ENCODE results near the gene FBXL17. TPM values are rescaled to one million over a fixed set of nuclear protein-coding genes. Genes with fewer than 3 reads are reported as not detected.

Gene FBXL17
- total RNA-seq, 1 donor from 2014 or later, result 17.1 TPM

DNA sequence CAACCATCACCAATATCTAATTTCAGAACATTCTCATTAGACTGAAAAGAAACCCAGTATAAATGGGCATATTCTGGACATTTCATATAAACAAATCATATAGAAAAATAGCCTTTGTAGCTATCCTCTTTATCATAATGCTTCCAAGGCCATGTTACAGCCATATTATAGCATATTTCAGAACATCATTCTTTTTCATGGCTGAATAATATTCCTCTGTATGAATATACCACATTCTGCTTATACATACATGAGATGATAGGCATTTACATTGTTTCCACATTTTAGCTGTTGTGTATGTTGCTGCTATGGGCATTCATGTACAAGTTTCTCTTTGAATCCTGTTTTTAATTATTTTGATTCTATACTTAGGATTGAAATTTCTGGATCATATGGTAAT is 167.0 kb downstream of the FBXL17 start:
- intact Hi-C loops (cut with DNase I), result no loop called here
- no peak for DNase-seq
- Histone ChIP-seq H3K36me3 (peaks cover 5% of the 10 kb centered on the region), H3K4me1 (no peaks in the 10 kb centered on the region), H3K4me3 (no peak overlapping the region), H3K27ac (no peak overlapping the region), H3K27me3 (ENCODE audit: low read depth) (no peaks in the 10 kb centered on the region), H3K9me3 (no peaks in the 10 kb centered on the region)
- TF ChIP-seq, protein P1, sequence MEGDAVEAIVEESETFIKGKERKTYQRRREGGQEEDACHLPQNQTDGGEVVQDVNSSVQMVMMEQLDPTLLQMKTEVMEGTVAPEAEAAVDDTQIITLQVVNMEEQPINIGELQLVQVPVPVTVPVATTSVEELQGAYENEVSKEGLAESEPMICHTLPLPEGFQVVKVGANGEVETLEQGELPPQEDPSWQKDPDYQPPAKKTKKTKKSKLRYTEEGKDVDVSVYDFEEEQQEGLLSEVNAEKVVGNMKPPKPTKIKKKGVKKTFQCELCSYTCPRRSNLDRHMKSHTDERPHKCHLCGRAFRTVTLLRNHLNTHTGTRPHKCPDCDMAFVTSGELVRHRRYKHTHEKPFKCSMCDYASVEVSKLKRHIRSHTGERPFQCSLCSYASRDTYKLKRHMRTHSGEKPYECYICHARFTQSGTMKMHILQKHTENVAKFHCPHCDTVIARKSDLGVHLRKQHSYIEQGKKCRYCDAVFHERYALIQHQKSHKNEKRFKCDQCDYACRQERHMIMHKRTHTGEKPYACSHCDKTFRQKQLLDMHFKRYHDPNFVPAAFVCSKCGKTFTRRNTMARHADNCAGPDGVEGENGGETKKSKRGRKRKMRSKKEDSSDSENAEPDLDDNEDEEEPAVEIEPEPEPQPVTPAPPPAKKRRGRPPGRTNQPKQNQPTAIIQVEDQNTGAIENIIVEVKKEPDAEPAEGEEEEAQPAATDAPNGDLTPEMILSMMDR (IDR thresholded peaks at IDR 0.05), result no peak
- no peak for ATAC-seq

DNA sequence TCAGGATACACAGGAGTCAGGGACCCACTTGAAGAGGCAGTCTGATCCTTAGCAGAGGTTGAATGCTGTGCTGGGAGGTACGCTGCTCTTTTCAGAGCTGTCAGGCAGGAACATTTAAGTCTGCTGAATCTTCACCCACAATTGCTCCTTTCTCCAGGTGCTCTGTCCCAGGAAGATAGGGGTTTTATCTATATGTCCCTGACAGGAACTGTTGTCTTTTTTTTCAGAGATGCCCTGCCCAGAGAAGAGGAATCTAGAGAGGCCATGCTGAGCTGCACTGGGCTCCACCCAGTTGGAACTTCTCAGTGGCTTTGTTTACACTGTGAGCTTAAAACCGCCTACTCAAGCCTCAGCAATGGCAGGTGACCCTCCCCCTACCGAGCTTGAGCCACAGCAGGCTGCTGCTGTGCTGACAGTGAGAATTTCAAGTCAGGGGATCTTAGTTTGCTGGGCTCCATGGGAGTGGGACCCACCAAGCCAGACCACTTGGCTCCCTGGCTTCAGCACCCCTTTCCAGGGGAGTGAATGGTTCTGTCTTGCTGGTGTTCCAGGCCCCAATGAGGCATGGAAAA is 169.0 kb downstream of the FBXL17 start:
- no peak overlapping the region for H3K4me3 ChIP-seq
- no peaks in the 10 kb centered on the region for H3K4me1 ChIP-seq
- peak; percentile 42 to 67 for ATAC-seq
- intact Hi-C loops (cut with DNase I), result no loop called here
- H3K27ac ChIP-seq, result no peak overlapping the region
- peak; percentile 43 for DNase-seq
- TF ChIP-seq, protein P1 (IDR thresholded peaks at IDR 0.05), result no peak
- H3K9me3 ChIP-seq, result no peaks in the 10 kb centered on the region
- no peaks in the 10 kb centered on the region for H3K27me3 ChIP-seq (ENCODE audit: low read depth)
- H3K36me3 ChIP-seq, result peaks cover 5% of the 10 kb centered on the region

DNA sequence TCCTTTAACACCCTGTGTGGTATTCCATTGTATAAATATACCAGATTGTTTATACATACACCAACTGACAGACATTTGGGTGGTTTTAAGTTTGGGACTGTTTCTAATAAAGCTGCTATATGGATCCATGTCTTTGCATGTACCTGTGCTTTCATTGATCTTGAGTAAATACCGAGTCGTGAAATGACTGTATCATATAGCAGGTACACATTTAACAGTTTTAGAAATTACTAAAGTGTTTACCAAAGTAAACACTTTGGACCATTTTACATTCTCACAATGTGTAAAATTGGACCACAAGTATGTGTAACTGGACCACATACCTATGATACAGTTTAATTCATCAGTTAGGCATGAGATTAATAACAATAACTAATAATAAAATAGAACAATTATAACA is 175.2 kb downstream of the FBXL17 start:
- TF ChIP-seq, protein P1 (IDR thresholded peaks at IDR 0.05), result no peak
- H3K36me3 ChIP-seq, result no peaks in the 10 kb centered on the region
- intact Hi-C loops (cut with DNase I), result no loop called here
- no peak for DNase-seq
- ATAC-seq, result no peak
- no peaks in the 10 kb centered on the region for H3K27me3 ChIP-seq (ENCODE audit: low read depth)
- no peaks in the 10 kb centered on the region for H3K4me1 ChIP-seq
- no peaks in the 10 kb centered on the region for H3K9me3 ChIP-seq
- H3K27ac ChIP-seq, result no peak overlapping the region
- no peak overlapping the region for H3K4me3 ChIP-seq

DNA sequence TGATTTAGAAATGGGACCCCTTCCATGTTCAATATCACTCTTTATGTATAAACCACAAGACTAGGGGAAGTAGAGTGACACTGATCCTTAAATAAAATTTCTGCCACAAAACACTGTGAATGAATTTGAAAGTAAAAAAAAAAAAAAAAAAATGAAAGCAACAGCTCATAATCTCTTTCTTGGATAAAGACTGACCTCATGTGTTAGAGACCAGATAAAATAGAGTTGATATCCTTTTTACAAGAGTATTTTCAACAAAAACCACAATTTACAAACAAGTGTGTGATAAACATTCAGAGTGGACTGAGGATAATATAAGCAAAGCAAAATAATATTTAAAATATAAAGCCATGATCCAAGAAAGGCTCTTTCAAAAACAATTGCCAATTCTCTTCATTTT is 180.2 kb downstream of the FBXL17 start:
- no peak for ATAC-seq
- no peak for DNase-seq
- intact Hi-C loops (cut with DNase I), result no loop called here
- H3K36me3 ChIP-seq, result no peaks in the 10 kb centered on the region
- no peaks in the 10 kb centered on the region for H3K4me1 ChIP-seq
- H3K27me3 ChIP-seq (ENCODE audit: low read depth), result no peaks in the 10 kb centered on the region
- TF ChIP-seq, protein P1 (IDR thresholded peaks at IDR 0.05), result no peak
- H3K4me3 ChIP-seq, result no peak overlapping the region
- H3K27ac ChIP-seq, result no peak overlapping the region
- H3K9me3 ChIP-seq, result no peaks in the 10 kb centered on the region

DNA sequence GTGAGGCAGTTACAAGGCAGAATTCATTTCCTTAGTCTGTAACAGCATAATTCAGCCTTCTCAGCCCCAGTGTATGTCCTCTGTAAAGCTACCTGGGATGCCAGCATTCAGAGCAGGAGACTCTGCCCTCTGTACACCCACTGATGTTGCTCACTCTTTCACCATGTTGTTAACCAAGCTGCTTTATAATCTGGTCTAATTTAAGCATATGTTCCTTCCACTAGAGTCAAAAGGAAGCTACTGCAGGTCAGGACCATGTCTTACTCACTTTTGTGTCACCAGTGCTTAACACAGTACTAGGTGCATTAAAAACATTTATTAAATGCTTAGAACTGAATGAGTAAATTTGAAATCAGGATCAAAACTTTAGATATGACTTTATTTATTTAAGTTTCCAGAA is 185.6 kb downstream of the FBXL17 start:
- Histone ChIP-seq H3K4me3 (no peak overlapping the region), H3K9me3 (no peaks in the 10 kb centered on the region), H3K4me1 (no peaks in the 10 kb centered on the region), H3K36me3 (no peaks in the 10 kb centered on the region), H3K27ac (no peak overlapping the region), H3K27me3 (ENCODE audit: low read depth) (no peaks in the 10 kb centered on the region)
- no peak for ATAC-seq
- DNase-seq, result no peak
- TF ChIP-seq, protein P1 (IDR thresholded peaks at IDR 0.05), result no peak
- intact Hi-C loops (cut with DNase I), result no loop called here

All from lower lobe of right lung (tissue), 2 donors.